Fibroblast of peridontal ligament (primary cell): Measurements from ENCODE around the gene NOSIP.
"Not testable (repeated sequence)": the region's sequence is repeated elsewhere in the genome, so short reads cannot be mapped to it uniquely, and the experiment has no call there.

ENCODE experiments used
- DNase-seq: peaks from one replicate; pipeline ENCODE4 v3.0.0-alpha.2; 2010; ENCODE audit errors: extremely low read depth

Gene NOSIP, protein sequence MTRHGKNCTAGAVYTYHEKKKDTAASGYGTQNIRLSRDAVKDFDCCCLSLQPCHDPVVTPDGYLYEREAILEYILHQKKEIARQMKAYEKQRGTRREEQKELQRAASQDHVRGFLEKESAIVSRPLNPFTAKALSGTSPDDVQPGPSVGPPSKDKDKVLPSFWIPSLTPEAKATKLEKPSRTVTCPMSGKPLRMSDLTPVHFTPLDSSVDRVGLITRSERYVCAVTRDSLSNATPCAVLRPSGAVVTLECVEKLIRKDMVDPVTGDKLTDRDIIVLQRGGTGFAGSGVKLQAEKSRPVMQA

DNA sequence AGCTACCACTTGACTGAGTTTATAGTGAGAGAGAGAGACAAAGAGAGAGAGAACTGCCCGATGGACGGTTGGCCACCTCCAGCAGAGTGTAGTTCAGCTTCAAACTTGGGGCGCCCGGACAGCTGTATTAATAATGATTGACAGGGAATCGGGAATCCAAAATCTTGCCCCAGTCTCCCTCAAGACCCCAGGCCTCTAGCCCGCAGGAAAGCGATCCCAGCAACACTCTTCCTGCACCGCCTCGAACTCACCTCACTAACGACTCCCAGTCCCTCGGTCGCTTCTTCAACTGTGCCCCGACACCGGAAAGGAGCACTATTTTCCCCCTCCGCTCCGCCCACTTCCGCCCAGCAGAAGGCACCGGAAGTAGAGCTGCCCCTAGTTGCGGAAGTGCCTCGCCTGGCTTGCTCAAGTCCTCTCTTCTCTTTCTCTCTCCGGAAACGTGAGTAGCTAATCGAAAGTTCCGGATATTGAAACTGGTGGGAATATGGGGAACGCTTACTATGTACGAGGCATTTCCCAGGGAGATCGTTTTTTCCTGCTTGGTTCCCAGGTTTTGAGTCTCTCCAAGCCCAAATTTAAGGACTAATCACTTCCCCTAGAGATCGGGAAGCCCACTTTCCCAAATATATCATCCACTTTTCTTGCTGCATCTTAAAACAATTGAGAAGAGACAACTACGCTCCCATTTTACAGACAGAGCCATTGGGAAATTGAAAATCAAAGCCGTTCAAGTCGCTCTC, at the start of gene NOSIP:
Gene NOSIP, minus strand, starts transcription at position 293 of the 743 bp plus-strand sequence. CDS start 19,865 bp downstream, outside the sequence.
- peak; percentile 96 for DNase-seq

DNA sequence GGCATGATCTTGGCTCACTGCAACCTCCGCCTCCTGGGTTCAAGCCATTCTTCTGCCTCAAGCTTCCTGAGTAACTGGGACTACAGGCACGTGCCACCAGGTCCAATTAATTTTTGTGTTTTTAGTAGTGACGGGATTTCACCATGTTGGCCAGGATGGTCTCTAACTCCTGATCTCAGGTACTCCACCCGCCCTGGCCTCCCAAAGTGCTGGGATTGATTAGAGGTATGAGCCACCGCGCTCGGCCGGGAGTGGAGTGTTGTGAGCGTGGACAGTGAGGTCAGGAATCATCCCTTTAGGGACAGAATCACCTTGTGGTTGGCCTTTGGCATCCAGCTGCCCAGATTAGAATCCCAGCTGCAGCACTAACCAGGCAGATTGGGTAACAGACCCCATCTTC, 49.3 kb upstream of the NOSIP start:
- no peak for DNase-seq

DNA sequence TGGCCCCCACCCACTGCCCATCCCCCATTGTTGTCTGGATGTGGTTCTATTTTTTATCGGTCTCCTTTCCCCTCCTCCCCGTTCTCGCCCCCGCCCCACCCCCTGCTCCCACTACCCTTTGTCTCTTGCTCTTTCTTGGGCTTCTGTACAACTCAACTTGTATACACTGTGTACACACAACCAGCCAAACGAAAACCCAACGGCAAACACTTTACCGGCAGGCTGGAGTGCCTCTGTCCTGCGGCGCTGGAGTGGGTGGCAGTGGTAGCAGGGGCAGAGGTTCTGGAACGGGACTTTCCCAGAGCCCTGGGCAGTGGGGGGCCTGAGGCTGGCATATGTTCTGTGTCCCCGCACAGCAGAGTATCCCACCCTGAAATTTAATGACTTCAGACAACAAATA, 45.9 kb upstream of the NOSIP start:
- DNase-seq = no peak

DNA sequence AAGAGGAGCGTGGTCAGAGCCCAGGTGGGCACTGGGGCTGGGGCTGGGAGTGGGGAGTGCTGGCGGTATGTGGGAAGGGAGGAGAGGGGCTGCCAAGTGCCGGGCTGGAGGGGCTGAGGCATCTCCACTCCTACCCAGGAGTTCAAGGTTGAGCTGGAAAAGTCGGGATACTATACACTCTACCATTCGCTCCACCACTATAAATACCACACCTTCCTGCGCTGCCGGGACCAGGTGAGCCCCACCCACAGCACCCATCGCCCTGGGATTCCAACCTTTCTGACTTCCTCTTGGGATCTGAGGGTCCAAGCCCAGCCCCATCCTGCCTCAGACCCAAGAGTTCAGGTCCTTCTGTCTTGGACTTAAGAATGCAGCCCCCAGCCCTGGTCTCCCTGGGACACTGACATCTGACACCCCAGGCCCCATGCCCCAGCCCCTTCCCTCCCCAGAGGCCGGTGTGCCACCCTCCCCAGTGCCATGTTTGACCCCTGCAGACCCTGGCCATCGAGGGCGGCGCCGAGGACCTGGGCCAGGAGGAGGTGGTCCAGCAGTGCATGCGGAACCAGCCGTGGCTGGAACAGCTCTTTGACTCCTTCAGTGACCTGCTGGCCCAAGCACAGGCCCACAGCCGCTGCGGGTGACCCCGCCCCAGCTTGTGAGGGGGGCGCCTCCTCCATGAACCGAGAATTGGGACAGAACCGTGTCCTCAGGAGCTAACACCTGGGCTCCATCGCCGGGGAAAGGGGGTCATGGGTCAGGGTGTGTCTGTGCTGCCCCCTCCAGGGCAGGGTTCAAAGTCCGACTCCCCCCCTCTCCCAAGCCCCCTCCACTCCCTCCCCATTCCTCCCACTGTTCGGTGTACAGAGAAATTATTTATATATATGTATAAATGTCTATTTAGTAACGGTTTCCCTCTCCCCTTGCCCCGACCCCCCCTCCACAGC, 44.9 kb upstream of the NOSIP start:
- DNase-seq = no peak

DNA sequence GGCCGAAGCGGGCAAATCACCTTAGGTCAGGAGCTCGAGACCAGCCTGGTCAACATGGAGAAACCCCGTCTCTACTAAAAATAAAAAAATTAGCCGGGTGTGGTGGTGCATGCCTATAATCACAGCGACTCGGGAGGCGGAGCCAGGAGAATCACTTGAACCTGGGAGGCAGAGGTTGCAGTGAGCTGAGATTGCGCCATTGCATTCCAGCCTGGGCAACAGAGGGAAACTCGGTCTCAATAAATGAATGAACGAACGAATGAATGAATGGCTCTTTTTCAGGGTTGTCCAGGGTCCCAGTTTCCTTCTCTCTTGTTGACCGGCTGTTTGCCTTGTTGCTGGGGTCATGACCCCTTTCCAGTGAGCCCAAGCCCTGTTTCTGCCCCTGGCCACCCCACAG, 37.5 kb upstream of the NOSIP start:
- DNase-seq = not testable (repeated sequence)

DNA sequence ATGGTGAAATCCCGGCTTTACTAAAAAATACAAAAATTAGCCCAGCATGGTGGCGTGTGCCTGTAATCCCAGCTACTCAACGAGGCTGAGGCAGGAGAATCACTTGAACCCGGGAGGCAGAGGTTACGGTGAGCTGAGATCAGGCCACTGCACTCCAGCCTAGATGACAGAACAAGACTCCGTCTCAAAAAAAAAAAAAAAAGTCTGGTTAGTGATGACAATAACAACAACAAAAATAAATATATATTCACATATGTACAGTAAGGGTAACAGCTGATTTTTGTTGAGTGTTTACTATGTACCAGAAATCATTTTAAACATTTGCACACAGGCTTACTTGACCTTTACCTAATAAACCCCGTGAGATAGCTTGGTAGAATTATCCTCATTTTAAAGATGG, 36.6 kb upstream of the NOSIP start:
- DNase-seq = no peak

DNA sequence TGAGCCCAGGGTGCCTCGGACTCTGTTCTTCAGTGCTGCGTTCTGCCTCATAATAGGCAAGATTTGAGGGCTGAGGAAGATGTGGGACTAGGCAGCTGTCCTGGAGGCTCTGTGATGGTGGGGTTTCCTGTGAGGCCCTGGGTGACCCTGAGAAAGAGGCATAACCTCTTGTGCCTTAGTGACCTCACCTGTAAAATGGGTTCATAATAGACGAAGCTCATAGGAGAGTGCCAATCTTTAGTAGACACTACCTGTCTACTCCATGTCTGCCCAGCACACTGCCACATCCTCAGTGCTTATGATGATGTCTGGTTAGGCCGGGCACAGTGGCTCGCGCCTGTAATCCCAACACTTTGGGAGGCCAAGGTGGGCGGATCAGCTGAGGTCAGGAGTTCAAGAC, 36.2 kb upstream of the NOSIP start:
- no peak for DNase-seq

DNA sequence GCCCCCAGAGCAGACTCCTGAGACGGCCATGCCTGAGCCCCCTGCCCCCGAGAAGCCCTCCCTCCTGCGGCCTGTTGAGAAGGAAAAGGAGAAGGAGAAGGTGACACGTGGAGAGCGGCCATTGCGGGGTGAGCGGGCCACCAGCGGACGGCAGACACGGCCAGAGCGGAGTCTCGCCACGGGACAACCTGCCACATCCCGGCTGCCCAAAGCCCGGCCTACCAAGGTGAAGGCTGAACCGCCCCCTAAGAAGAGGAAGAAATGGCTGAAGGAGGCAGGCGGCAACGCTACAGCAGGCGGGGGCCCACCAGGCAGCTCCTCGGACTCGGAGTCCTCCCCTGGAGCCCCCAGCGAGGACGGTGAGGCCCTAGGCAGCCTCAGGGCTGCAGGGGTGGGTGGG, 35.5 kb upstream of the NOSIP start:
- DNase-seq = no peak

DNA sequence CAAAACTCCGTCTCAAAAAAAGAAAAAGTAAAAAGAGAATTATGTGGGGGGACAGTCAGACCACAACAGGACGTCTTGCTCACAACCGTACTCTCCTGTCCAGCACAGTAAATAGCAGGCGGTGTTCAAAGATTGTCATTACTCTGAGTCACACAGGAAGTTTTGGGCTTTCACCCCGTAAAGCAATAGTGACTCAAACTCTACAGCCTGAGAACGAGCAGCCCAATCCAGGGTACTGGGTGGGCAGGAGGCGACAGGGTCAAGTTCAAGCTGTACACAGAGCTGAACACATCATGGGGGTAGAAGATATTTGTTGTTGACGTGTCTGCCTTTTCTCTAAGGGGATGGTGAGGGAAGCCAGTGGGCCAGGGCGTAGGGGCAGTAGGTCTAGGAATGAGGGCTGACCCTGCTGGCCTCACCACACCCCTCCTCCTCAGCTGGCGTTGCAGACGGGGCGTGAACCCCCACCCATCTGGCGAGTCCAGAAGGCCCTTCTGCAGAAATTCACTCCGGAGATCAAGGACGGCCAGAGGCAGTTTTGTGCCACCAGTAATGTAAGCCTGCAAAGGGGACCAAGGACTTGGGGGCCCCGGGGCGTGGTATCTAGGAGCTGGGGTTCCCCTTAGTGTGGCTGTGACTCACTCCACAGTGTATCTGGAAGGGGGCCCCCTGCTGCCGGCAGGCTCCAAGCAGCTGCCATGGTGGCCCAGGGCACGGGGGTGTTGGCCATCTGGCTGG, 33.9 kb upstream of the NOSIP start:
- DNase-seq = peak; percentile 59

DNA sequence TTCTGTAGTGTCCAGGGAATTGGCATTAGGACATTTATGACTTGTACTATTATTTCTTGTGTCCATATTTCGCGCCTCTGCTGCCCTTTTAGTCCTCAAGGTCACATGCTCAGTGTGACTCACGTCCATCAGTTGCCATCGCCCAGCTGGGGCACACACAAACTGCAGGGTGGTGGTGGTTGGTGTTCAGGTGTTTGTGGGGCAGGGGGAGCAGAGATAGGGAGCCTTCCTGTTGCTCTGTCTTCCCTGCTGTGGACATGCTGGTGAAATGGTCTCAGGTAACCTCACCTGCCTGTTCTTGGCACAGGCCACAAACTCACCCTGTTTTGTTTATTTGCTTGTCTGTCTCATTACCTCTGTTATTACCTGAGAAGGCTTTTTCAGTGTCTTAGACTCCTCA, 33.0 kb upstream of the NOSIP start:
- no peak for DNase-seq

DNA sequence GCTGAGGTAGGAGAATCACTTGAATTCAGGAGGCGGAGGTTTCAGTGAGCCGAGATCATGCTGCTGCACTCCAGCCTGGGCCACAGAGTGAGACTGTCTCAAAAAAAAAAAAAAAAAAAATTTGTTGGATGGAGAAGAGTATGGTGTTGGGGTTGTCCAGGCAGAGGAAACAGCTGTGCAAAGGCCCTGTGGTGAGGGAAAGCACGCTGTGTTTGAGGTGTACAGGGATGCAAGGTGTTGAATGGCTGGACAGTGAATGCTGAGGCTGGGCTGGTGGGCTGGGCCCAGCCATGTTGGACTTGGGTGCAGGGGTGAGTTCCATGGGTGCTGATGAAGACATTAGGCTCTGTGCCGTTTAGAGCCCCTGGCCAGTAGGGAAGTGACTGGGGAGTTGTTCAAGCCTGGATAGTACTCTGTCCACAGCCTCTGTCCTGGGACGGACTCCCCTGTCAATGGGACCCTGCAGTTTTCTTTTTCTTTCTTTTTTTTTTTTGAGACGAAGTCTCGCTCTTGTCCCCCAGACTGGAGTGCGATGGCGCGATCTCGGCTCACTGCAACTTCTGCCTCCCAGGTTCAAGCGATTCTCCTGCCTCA, 29.2 kb upstream of the NOSIP start:
- DNase-seq = no peak

DNA sequence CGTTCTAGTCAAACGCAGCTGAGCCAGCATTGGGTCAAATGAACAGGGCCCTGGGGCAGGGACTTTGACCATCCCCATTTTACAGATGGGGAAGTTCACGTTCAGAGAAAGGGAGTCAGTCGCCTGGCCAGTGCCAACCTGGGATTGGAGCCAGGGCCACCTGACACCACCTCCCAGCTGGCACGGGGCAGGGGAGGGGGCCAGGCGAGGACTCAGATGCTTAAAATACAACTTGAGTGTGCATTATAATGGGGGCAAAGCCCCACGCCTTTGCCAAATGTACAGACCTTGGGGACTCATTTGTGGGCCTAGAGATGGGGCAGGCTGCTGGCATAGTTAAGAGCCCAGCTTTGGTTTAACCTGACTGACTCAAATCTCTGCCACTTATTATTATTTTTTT, 25.2 kb upstream of the NOSIP start:
- no peak for DNase-seq

DNA sequence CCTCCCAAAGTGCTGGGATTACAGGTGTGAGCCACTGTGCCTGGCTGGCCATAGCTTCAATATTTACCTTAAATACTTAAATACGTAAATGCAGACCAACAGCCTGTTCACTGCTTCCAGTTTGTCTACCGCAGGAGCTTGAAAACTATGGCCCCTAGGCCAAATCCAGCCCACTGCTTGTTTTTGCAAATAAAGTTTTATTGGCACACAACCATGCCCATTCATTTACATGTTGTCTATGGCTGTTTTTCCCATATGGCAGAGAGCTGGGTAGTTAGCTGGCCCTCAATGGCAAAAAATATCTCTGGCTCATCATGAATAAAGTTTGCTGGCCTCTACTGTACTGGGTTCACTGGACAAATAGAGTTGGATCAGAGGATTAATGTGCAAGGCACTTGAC, 22.4 kb upstream of the NOSIP start:
- no peak for DNase-seq

DNA sequence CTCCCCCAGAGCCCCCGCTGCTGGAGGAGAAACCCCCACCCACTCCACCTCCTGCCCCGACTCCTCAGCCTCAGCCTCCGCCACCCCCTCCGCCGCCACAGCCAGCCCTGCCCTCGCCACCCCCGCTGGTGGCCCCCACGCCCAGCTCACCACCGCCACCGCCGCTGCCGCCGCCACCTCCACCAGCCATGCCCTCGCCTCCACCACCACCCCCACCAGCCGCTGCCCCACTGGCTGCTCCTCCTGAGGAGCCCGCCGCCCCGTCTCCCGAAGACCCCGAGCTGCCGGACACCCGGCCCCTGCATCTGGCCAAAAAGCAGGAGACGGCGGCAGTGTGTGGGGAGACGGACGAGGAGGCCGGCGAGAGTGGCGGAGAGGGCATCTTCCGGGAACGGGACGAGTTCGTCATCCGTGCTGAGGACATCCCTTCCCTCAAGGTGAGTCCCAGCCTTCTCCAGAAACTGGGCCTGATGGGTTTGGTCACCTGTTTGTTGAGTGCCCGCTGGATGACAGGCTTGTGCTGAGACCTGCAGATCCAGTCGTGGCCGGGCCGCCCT, 21.2 kb upstream of the NOSIP start:
- DNase-seq = no peak

DNA sequence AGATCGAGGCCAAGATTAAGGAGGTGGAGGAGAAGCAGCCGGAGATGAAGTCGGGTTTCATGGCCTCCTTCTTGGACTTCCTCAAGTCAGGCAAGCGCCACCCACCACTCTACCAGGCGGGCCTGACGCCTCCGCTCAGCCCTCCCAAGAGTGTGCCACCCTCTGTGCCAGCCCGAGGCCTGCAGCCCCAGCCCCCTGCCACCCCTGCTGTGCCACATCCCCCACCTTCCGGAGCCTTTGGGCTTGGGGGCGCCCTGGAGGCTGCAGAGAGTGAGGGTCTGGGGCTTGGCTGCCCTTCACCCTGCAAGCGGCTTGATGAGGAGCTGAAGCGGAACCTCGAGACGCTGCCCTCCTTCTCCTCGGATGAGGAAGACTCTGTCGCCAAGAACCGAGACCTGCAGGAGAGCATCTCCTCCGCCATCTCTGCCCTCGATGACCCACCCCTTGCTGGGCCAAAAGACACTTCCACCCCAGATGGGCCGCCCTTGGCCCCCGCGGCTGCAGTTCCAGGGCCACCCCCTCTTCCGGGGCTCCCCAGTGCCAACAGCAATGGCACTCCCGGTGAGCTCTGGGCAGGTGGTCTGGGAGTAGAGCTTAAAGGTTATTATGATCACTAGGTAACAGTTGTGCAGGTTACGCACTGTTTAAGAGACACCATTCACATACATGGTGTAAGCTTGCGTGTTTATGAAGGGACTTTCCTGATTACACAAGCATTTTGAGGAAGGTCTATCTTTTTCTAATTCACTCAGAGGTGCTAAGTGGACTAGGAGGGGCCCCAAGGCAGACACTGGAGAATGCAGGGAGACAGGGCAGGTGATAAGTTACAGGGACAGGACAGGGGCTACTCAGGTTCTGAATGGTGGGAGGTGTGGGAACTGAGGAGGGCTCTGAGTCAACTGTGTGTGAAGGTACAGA, 19.3 kb upstream of the NOSIP start:
- no peak for DNase-seq

DNA sequence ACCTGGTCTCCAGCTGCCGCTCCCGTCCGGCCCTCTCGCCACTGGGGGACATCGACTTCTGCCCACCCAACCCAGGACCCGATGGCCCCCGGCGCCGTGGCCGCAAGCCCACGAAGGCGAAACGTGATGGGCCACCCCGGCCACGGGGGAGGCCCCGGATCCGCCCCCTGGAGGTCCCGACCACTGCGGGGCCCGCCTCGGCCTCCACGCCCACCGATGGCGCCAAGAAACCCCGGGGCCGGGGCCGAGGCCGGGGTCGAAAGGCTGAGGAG, 17.3 kb upstream of the NOSIP start:
- no peak for DNase-seq

DNA sequence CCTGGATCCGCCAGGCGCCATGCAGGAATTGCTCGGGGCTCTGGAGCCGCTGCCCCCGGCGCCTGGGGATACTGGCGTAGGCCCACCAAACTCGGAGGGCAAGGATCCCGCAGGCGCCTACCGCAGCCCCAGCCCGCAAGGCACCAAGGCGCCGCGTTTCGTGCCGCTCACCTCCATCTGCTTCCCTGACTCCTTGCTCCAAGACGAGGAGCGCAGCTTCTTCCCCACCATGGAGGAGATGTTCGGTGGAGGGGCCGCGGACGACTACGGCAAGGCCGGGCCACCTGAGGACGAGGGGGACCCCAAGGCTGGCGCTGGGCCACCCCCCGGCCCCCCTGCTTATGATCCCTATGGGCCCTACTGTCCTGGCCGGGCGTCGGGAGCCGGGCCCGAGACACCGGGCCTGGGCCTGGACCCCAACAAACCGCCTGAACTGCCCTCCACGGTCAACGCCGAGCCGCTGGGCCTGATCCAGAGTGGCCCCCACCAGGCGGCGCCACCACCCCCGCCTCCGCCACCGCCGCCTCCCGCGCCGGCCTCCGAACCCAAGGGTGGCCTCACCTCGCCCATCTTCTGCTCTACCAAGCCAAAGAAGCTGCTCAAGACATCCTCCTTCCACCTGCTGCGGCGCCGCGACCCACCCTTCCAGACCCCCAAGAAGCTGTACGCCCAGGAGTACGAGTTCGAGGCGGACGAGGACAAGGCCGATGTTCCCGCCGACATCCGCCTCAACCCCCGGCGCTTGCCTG, 16.8 kb upstream of the NOSIP start:
- DNase-seq = no peak

DNA sequence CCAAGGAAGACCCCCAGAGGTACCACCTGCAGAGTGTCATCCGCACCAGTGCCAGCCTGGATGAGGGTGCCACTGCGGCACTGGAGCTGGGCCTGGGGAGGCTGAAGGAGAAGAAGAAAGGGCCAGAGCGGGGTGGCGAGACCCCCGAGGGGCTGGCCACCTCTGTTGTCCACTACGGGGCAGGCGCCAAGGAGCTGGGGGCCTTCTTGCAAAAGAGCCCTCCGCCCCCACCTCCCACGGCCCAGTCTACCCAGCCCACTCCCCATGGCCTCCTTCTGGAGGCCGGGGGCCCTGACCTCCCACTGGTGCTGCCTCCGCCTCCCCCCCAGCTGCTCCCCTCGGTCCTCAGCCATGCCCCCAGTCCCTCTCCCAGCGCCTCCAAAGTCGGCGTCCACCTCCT, 16.1 kb upstream of the NOSIP start:
- no peak for DNase-seq

DNA sequence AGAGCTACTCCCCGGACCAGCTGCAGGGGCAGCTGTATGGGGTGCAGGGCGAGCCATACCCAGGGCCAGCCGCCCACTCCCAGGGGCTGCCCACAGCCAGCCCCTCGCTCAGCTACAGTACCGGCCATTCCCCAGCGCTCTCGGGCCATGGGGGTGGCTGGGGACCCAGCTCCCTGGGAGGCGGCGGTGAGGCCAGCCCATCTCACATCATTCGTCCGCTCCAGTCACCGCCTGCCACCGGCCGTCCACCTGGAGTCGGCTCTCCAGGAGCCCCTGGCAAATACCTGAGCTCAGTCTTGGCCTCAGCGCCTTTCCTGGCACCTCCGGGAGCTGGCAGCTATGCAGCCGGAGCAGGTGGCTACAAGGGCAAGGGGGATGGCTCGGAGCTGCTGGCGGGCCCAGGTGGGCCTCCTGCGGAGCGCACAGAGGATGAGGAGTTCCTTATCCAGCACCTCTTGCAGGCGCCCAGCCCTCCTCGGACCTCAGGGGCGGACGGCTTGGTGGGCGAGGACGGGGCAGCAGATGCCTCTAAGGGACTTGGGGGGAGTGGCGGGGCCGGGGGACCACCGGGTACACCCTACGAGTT, 15.6 kb upstream of the NOSIP start:
- no peak for DNase-seq
